HCT116 (cell line): Measurements from ENCODE around the gene SPIRE1.

Experiments used
- CEBPB ChIP-seq: IDR thresholded peaks from 2 replicates; pipeline ENCODE4 v1.6.1; 2012; ENCODE audit warnings: low read depth
- EZH2 ChIP-seq: fragments of 200-600 bp; sonication (generic); IDR thresholded peaks from 2 replicates; pipeline ENCODE4 v1.6.1; 2017; ENCODE audit warnings: antibody characterized with exemption, mixed run types
- POLR2A ChIP-seq: IDR thresholded peaks from 2 replicates; pipeline ENCODE4 v1.7.0; 2011; ENCODE audit warnings: borderline replicate concordance; ENCODE audit not compliant: insufficient read depth, insufficient read length; ENCODE audit errors: extremely low read depth
- POLR2AphosphoS5 ChIP-seq: IDR thresholded peaks from 2 replicates; pipeline ENCODE4 v1.6.1; 2011; ENCODE audit warnings: mild to moderate bottlenecking, low read depth, low read length, moderate library complexity
- RAD21 ChIP-seq: IDR thresholded peaks from 2 replicates; pipeline ENCODE4 v1.6.1; 2012; ENCODE audit warnings: low read depth, mild to moderate bottlenecking
- TCF7L2 ChIP-seq: IDR thresholded peaks from 2 replicates; pipeline ENCODE4 v1.7.0; 2011; ENCODE audit warnings: borderline replicate concordance, inconsistent platforms; ENCODE audit not compliant: insufficient read depth, insufficient read length; ENCODE audit errors: extremely low read depth
- YY1 ChIP-seq: IDR thresholded peaks from 2 replicates; pipeline ENCODE4 v1.6.1; 2011; ENCODE audit warnings: low read length, low read depth, moderate library complexity, mild to moderate bottlenecking; ENCODE audit not compliant: insufficient replicate concordance; ENCODE audit errors: extremely low read depth
- TF ChIP-seq, protein P1 (sequence below): IDR thresholded peaks from 2 replicates; pipeline ENCODE4 v1.6.1; 2012
- TF ChIP-seq, protein P2 (sequence below), 3 experiments: fragments of 200-600 bp in 1 of 3; sonication (generic) in 1 of 3; IDR thresholded peaks in 2 of 3; conservative IDR thresholded peaks in 1 of 3; 2 replicates each; pipeline ENCODE4 v1.5.1; 2012 to 2017; ENCODE audit warnings: low read depth in 2 of 3, low read length in 2 of 3, antibody characterized with exemption in 1 of 3, borderline replicate concordance in 1 of 3, control low read depth in 1 of 3, mild to moderate bottlenecking in 1 of 3, mixed read lengths in 1 of 3, mixed run types in 1 of 3, moderate library complexity in 1 of 3; ENCODE audit not compliant: insufficient read depth in 1 of 3
- TF ChIP-seq, protein P3 (sequence below): IDR thresholded peaks from 2 replicates; pipeline ENCODE4 v1.6.1; 2012; ENCODE audit warnings: low read depth
- TF ChIP-seq, protein P4 (sequence below): IDR thresholded peaks from 2 replicates; pipeline ENCODE4 v1.6.1; 2011; ENCODE audit warnings: mild to moderate bottlenecking, low read length, moderate library complexity; ENCODE audit not compliant: insufficient replicate concordance; ENCODE audit errors: extremely low read depth
- TF ChIP-seq, protein P5 (sequence below): IDR thresholded peaks from 2 replicates; pipeline ENCODE4 v1.6.1; 2012

DNA sequence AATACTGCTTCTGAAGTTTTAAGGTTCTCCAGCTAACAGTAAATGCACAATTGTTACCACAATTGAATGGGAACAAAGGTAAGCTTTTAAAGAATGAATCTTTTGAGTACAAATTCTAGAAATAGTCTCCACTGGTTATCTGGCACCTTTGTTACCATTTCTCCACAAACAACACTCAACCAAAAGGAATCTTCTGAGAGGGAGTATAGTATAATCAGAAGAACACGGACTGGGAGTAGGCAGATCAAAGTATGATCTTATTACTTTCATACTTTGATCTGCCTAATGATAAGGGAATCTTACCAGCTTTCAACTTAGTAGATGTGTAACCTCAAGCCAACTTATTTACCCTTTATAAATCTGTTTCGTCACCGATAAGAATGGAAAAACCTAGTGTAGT is 43.3 kb upstream of the SPIRE1 start:
- TF ChIP-seq, protein P1, sequence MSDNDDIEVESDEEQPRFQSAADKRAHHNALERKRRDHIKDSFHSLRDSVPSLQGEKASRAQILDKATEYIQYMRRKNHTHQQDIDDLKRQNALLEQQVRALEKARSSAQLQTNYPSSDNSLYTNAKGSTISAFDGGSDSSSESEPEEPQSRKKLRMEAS: no peak
- TF ChIP-seq, protein P2, sequence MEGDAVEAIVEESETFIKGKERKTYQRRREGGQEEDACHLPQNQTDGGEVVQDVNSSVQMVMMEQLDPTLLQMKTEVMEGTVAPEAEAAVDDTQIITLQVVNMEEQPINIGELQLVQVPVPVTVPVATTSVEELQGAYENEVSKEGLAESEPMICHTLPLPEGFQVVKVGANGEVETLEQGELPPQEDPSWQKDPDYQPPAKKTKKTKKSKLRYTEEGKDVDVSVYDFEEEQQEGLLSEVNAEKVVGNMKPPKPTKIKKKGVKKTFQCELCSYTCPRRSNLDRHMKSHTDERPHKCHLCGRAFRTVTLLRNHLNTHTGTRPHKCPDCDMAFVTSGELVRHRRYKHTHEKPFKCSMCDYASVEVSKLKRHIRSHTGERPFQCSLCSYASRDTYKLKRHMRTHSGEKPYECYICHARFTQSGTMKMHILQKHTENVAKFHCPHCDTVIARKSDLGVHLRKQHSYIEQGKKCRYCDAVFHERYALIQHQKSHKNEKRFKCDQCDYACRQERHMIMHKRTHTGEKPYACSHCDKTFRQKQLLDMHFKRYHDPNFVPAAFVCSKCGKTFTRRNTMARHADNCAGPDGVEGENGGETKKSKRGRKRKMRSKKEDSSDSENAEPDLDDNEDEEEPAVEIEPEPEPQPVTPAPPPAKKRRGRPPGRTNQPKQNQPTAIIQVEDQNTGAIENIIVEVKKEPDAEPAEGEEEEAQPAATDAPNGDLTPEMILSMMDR (IDR thresholded peaks at IDR 0.05 in 2 of 3, conservative IDR thresholded peaks at IDR 0.05 in 1 of 3; ENCODE audit: borderline replicate concordance in 1 of 3, insufficient read depth in 1 of 3, low read depth in 2 of 3, low read length in 2 of 3): no peak
- TF ChIP-seq CEBPB (no peak), POLR2A (no peak), EZH2 (no peak), POLR2AphosphoS5 (no peak), RAD21 (no peak), YY1 (no peak), TCF7L2 (no peak)
- TF ChIP-seq, protein P3, sequence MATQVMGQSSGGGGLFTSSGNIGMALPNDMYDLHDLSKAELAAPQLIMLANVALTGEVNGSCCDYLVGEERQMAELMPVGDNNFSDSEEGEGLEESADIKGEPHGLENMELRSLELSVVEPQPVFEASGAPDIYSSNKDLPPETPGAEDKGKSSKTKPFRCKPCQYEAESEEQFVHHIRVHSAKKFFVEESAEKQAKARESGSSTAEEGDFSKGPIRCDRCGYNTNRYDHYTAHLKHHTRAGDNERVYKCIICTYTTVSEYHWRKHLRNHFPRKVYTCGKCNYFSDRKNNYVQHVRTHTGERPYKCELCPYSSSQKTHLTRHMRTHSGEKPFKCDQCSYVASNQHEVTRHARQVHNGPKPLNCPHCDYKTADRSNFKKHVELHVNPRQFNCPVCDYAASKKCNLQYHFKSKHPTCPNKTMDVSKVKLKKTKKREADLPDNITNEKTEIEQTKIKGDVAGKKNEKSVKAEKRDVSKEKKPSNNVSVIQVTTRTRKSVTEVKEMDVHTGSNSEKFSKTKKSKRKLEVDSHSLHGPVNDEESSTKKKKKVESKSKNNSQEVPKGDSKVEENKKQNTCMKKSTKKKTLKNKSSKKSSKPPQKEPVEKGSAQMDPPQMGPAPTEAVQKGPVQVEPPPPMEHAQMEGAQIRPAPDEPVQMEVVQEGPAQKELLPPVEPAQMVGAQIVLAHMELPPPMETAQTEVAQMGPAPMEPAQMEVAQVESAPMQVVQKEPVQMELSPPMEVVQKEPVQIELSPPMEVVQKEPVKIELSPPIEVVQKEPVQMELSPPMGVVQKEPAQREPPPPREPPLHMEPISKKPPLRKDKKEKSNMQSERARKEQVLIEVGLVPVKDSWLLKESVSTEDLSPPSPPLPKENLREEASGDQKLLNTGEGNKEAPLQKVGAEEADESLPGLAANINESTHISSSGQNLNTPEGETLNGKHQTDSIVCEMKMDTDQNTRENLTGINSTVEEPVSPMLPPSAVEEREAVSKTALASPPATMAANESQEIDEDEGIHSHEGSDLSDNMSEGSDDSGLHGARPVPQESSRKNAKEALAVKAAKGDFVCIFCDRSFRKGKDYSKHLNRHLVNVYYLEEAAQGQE: no peak
- TF ChIP-seq, protein P4, sequence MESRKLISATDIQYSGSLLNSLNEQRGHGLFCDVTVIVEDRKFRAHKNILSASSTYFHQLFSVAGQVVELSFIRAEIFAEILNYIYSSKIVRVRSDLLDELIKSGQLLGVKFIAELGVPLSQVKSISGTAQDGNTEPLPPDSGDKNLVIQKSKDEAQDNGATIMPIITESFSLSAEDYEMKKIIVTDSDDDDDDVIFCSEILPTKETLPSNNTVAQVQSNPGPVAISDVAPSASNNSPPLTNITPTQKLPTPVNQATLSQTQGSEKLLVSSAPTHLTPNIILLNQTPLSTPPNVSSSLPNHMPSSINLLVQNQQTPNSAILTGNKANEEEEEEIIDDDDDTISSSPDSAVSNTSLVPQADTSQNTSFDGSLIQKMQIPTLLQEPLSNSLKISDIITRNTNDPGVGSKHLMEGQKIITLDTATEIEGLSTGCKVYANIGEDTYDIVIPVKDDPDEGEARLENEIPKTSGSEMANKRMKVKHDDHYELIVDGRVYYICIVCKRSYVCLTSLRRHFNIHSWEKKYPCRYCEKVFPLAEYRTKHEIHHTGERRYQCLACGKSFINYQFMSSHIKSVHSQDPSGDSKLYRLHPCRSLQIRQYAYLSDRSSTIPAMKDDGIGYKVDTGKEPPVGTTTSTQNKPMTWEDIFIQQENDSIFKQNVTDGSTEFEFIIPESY: no peak
- TF ChIP-seq, protein P5, sequence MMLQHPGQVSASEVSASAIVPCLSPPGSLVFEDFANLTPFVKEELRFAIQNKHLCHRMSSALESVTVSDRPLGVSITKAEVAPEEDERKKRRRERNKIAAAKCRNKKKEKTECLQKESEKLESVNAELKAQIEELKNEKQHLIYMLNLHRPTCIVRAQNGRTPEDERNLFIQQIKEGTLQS: no peak
